Stimulated activated CD4-positive, alpha-beta T cell treated with anti-CD3 and anti-CD28 coated beads, Interleukin-15, amount 100 ng/mL, for 1 hour (primary cell): Measurements from ENCODE around the gene DOCK6.

Experiments
- DNase-seq, 2 donors: peaks; one replicate each; pipeline ENCODE4 v3.0.0-alpha.2; 2020; ENCODE audit warnings: low read depth in 1 of 2, low spot score in 1 of 2

The DOCK6 gene

GRCh38 chr19:11251217-11251616 lies 11.1 kb downstream of the DOCK6 start:
- DNase-seq: no peak

- no peak for DNase-seq
Measured at GRCh38 chr19:11248852-11249251, 13.5 kb downstream of the DOCK6 start.

GRCh38 chr19:11247934-11248333 lies 14.4 kb downstream of the DOCK6 start:
- DNase-seq: no peak

GRCh38 chr19:11247391-11247790 lies 14.9 kb downstream of the DOCK6 start:
- DNase-seq: no peak

GRCh38 chr19:11246941-11247340 lies 15.4 kb downstream of the DOCK6 start:
- DNase-seq: no peak

GRCh38 chr19:11244846-11245589 lies 17.3 kb downstream of the DOCK6 start:
- no peak for DNase-seq

- DNase-seq: no peak
Measured at GRCh38 chr19:11243798-11244169, 18.5 kb downstream of the DOCK6 start.

- peak; percentile 67 to 81 for DNase-seq
Measured at GRCh38 chr19:11242864-11243797, 19.2 kb downstream of the DOCK6 start.

- no peak for DNase-seq
Measured at GRCh38 chr19:11242025-11242424, 20.3 kb downstream of the DOCK6 start.

GRCh38 chr19:11240008-11240444 lies 22.3 kb downstream of the DOCK6 start:
- no peak for DNase-seq

GRCh38 chr19:11239377-11240000 lies 22.8 kb downstream of the DOCK6 start, which contains the start of gene ANGPTL8:
Gene ANGPTL8 (plus strand): TSS chr19:11239619. CDS start chr19:11239638, 19 bp downstream.
- DNase-seq: no peak

- DNase-seq: no peak
Measured at GRCh38 chr19:11238781-11239376, 23.4 kb downstream of the DOCK6 start.

- DNase-seq: no peak
Measured at GRCh38 chr19:11238041-11238440, 24.3 kb downstream of the DOCK6 start.

- DNase-seq: no peak
Measured at GRCh38 chr19:11237321-11237720, 25.0 kb downstream of the DOCK6 start.

GRCh38 chr19:11236324-11237301 lies 25.7 kb downstream of the DOCK6 start:
- no peak for DNase-seq

GRCh38 chr19:11234486-11235075 lies 27.7 kb downstream of the DOCK6 start:
- DNase-seq: no peak

- DNase-seq: no peak
Measured at GRCh38 chr19:11233073-11233472, 29.3 kb downstream of the DOCK6 start.

GRCh38 chr19:11232555-11232954 lies 29.8 kb downstream of the DOCK6 start:
- no peak for DNase-seq

- no peak for DNase-seq
Measured at GRCh38 chr19:11230621-11231386, 31.5 kb downstream of the DOCK6 start.
